AG09309 (cell line): ENCODE results near the gene AFAP1.

ENCODE experiments used
- DNase-seq: peaks from one replicate; pipeline ENCODE4 v3.0.0-alpha.2; 2010; ENCODE audit warnings: low read depth
- H3K4me3 ChIP-seq: 2 replicates; pipeline ENCODE4 v1.5.1; 2011; ENCODE audit warnings: mild to moderate bottlenecking, low read depth, low read length, moderate library complexity; ENCODE audit not compliant: control insufficient read depth
- CTCF ChIP-seq: IDR thresholded peaks from 2 replicates; pipeline ENCODE4 v1.5.1; 2011; ENCODE audit warnings: mild to moderate bottlenecking, low read depth, low read length, inconsistent platforms; ENCODE audit not compliant: insufficient read depth, control insufficient read depth; ENCODE audit errors: missing control alignments

AFAP1 gene

GRCh38 chr4:7714738-7715137 lies 224.9 kb downstream of the AFAP1 start:
- H3K4me3 ChIP-seq: no peak overlapping the region
- TF ChIP-seq CTCF: no peak
- no peak for DNase-seq

DNA sequence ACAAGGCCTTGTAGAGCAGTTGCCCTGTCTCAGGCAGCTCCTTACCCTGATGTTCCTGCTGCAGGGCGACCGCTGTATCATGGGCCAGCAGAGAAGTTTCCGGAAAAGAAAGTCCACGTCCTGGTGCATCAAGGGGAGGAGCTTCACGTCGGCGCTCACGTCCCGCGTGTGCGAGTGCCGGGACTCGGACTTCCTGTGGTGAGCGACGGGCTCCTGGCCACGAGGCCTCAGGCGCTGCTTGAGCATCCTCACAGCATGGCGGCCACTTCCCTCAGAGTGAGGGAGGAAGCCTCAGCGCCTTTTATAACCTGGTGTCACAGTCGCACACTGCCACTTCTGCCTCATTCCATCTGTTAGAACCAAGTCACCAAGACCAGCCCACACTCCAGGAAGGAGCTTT lies 225.5 kb downstream of the AFAP1 start:
- no peak overlapping the region for H3K4me3 ChIP-seq
- TF ChIP-seq CTCF: no peak
- DNase-seq: no peak

GRCh38 chr4:7713757-7714156 lies 225.9 kb downstream of the AFAP1 start:
- no peak for TF ChIP-seq CTCF
- H3K4me3 ChIP-seq: no peak overlapping the region
- DNase-seq: no peak

DNA sequence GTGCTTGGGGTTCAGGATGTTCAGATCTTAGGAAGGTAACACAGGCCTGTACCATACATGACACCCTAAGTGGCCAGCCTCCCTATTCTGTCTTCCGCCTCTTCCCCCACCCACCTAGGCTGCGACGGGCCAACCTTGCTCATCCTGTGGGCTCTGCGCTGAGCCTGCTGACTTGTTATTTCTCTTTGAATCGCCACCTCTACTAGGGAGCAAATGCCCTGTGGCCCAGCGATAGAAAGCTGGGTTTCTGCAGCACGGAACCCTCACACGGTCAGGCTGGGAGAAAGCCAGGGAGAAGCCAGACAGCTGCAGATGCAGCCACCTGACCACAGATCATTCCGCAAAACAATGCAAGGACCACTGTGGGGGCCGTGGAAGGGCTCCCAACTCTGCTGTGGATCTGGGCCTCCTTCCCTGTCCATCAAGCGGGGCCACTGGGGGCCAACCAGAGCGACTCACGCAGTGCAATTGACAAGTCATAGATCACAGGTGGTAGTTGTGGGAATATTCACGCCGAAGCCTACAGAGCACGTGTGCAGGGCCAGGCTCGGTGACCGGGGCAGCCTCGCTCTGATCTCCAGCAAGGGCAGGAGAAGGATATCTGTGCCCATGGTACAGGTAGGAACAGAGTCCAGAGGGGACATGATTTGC lies 227.5 kb downstream of the AFAP1 start:
- H3K4me3 ChIP-seq: no peak overlapping the region
- TF ChIP-seq CTCF: no peak
- no peak for DNase-seq

GRCh38 chr4:7711307-7711963 lies 228.2 kb downstream of the AFAP1 start:
- no peak overlapping the region for H3K4me3 ChIP-seq
- no peak for TF ChIP-seq CTCF
- no peak for DNase-seq

GRCh38 chr4:7710576-7711306 lies 228.9 kb downstream of the AFAP1 start:
- no peak for DNase-seq
- no peak overlapping the region for H3K4me3 ChIP-seq
- TF ChIP-seq CTCF: no peak
